ENCODE data around the gene ERBIN. TPM values are rescaled to one million over a fixed set of nuclear protein-coding genes. Genes with fewer than 3 reads are reported as not detected.

Gene ERBIN
- polyA plus RNA-seq, 2 of the 4 experiments (the other 2 are of a cell fraction): 24.3 to 57.7 TPM

DNA sequence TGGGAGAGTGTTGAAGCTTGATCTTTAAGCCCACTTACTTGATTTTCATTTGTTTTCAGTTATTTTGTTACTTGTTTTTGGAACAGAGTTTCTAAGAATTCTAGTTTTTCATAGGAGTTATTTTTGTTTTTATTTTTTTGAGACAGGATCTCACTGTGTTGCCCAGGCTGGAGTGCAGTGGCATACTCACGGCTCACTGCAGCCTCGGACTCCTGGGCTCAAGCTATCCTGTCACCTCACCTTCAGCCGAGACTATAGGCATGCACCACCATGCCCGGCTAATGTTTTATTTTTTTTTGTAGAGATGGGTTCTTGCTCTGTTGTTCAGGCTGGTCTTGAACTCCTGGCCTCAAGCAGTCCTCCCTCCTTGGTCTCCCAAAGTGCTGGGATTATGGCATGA, 6.3 kb downstream of the ERBIN start:
- Histone ChIP-seq H3K4me1 (peaks cover 74% of the 10 kb centered on the region), H3K9me3 (no peaks in the 10 kb centered on the region), H3K4me2 (peak overlapping the region; percentile 0; the same call in 2 of the 3 replicates), H3K4me3 (no peak overlapping the region), H3K27ac (no peak overlapping the region)
- 94% methylated on average over 4 of the region's 4 CpGs for WGBS (ENCODE audit: missing lambda C conversion rate)
- DNase-seq (ENCODE audit: low read depth in 1 of 2, low spot score in 1 of 2) (no peak), FAIRE-seq (no peak), ATAC-seq (no peak; a peak in 1 of 6 replicates)
- CTCF ChIA-PET: no interaction called here
- POLR2A ChIA-PET: no interaction called here
- no peak for TF ChIP-seq NR3C1 (IDR thresholded peaks at IDR 0.05)
- no peak for TF ChIP-seq PHF8 (IDR thresholded peaks at IDR 0.05; ENCODE audit: borderline replicate concordance, low read depth)
- no peak for TF ChIP-seq EHMT2 (IDR thresholded peaks at IDR 0.05; ENCODE audit: low read depth)
- TF ChIP-seq HDAC2 (IDR thresholded peaks at IDR 0.05): no peak
- TF ChIP-seq, protein P1, sequence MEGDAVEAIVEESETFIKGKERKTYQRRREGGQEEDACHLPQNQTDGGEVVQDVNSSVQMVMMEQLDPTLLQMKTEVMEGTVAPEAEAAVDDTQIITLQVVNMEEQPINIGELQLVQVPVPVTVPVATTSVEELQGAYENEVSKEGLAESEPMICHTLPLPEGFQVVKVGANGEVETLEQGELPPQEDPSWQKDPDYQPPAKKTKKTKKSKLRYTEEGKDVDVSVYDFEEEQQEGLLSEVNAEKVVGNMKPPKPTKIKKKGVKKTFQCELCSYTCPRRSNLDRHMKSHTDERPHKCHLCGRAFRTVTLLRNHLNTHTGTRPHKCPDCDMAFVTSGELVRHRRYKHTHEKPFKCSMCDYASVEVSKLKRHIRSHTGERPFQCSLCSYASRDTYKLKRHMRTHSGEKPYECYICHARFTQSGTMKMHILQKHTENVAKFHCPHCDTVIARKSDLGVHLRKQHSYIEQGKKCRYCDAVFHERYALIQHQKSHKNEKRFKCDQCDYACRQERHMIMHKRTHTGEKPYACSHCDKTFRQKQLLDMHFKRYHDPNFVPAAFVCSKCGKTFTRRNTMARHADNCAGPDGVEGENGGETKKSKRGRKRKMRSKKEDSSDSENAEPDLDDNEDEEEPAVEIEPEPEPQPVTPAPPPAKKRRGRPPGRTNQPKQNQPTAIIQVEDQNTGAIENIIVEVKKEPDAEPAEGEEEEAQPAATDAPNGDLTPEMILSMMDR (IDR thresholded peaks at IDR 0.05): no peak
- TF ChIP-seq ZFP36 (IDR thresholded peaks at IDR 0.05; ENCODE audit: borderline replicate concordance, partially characterized antibody): no peak
- no peak for TF ChIP-seq CHD2 (IDR thresholded peaks at IDR 0.05; ENCODE audit: low read length, partially characterized antibody)
- no peak for TF ChIP-seq MYC (IDR thresholded peaks at IDR 0.05; ENCODE audit: borderline replicate concordance, low read length)
- no peak for TF ChIP-seq POLR2AphosphoS2 (conservative IDR thresholded peaks at IDR 0.05; ENCODE audit: low read length)
- TF ChIP-seq MAFK (IDR thresholded peaks at IDR 0.05; ENCODE audit: partially characterized antibody): no peak
- TF ChIP-seq CBX8 (IDR thresholded peaks at IDR 0.05): no peak
- TF ChIP-seq SMC3 (IDR thresholded peaks at IDR 0.05): no peak
- TF ChIP-seq PBX3 (IDR thresholded peaks at IDR 0.05): no peak
- TF ChIP-seq JUN (IDR thresholded peaks at IDR 0.05): no peak
- no peak for TF ChIP-seq RAD21 (conservative IDR thresholded peaks at IDR 0.05 in 1 of 2, IDR thresholded peaks at IDR 0.05 in 1 of 2)
- TF ChIP-seq FOSB (CRISPR knock-in tag; IDR thresholded peaks at IDR 0.05): no peak
- no peak for TF ChIP-seq TFCP2L1 (CRISPR knock-in tag; IDR thresholded peaks at IDR 0.05)
- no peak for TF ChIP-seq BHLHE40 (IDR thresholded peaks at IDR 0.05; ENCODE audit: low read depth, low read length)

DNA sequence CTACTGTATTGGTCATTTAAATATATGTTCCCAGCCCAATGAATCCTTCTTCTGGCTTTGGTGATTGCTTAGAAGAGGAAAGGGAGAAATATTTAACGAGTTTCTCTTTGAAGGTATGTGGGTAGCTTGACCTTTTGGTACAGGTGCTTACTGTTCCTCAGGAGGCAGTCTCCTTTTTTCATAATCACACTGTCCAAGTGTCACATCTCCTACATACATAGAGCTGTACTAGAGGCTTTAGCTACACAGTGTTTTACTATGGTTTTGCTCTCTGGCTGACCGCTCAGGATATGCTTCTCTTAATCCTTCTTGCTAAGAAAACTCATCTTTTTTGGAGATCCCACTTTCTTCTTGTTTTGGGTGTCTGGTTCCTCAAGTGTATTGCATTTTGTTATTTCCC, 6.9 kb downstream of the ERBIN start:
- CTCF ChIA-PET: no interaction called here

More for the DNA sequence above, 6.9 kb downstream of the ERBIN start:
- ATAC-seq: peak in 1 of 2 experiments; percentile 44; a peak in 3 of 6 replicates
- Histone ChIP-seq H3K27ac (no peak overlapping the region), H3K9me3 (no peaks in the 10 kb centered on the region), H3K4me2 (peak overlapping the region; percentile 0; the same call in 2 of the 3 replicates), H3K4me3 (no peak overlapping the region), H3K4me1 (peaks cover 74% of the 10 kb centered on the region)
- TF ChIP-seq HMGXB4 (CRISPR knock-in tag; IDR thresholded peaks at IDR 0.05; ENCODE audit: borderline replicate concordance) (no peak), MYC (IDR thresholded peaks at IDR 0.05; ENCODE audit: borderline replicate concordance, low read length) (no peak), RFX5 (IDR thresholded peaks at IDR 0.05) (no peak), JUNB (IDR thresholded peaks at IDR 0.05) (no peak), EHMT2 (IDR thresholded peaks at IDR 0.05; ENCODE audit: low read depth) (no peak), SREBF2 (IDR thresholded peaks at IDR 0.05) (no peak), NR3C1 (IDR thresholded peaks at IDR 0.05) (no peak)
- TF ChIP-seq, protein P2, sequence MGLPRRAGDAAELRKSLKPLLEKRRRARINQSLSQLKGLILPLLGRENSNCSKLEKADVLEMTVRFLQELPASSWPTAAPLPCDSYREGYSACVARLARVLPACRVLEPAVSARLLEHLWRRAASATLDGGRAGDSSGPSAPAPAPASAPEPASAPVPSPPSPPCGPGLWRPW (IDR thresholded peaks at IDR 0.05): no peak
- no peak for FAIRE-seq
- WGBS (ENCODE audit: missing lambda C conversion rate): 56% methylated on average over 2 of the region's 2 CpGs
- POLR2A ChIA-PET: no interaction called here
- no peak for DNase-seq (ENCODE audit: low read depth in 1 of 2, low spot score in 1 of 2)

All from A549 (cell line).